AG09309 (cell line): ENCODE results near the gene OLFML1.
A peak's percentile ranks its signal among the peaks of the same experiment; 100 is the strongest.

Source experiments
- DNase-seq: peaks from one replicate; pipeline ENCODE4 v3.0.0-alpha.2; 2010; ENCODE audit warnings: low read depth
- H3K4me3 ChIP-seq: 2 replicates; pipeline ENCODE4 v1.5.1; 2011; ENCODE audit warnings: mild to moderate bottlenecking, low read depth, low read length, moderate library complexity; ENCODE audit not compliant: control insufficient read depth
- CTCF ChIP-seq: IDR thresholded peaks from 2 replicates; pipeline ENCODE4 v1.5.1; 2011; ENCODE audit warnings: mild to moderate bottlenecking, low read depth, low read length, inconsistent platforms; ENCODE audit not compliant: insufficient read depth, control insufficient read depth; ENCODE audit errors: missing control alignments

The OLFML1 gene

GRCh38 chr11:7451520-7451919, 33.8 kb upstream of the OLFML1 start:
- no peak overlapping the region for H3K4me3 ChIP-seq
- DNase-seq = no peak
- TF ChIP-seq CTCF = no peak

- no peak overlapping the region for H3K4me3 ChIP-seq
- no peak for TF ChIP-seq CTCF
- no peak for DNase-seq
Measured at GRCh38 chr11:7451952-7452494, 33.3 kb upstream of the OLFML1 start.

GRCh38 chr11:7454854-7455253, 30.5 kb upstream of the OLFML1 start:
- DNase-seq = no peak
- no peak overlapping the region for H3K4me3 ChIP-seq
- no peak for TF ChIP-seq CTCF

GRCh38 chr11:7457211-7457610, 28.1 kb upstream of the OLFML1 start:
- no peak overlapping the region for H3K4me3 ChIP-seq
- TF ChIP-seq CTCF = no peak
- DNase-seq = peak; percentile 76

- TF ChIP-seq CTCF = no peak
- DNase-seq = no peak
- no peak overlapping the region for H3K4me3 ChIP-seq
Measured at GRCh38 chr11:7462706-7463105, 22.6 kb upstream of the OLFML1 start.

GRCh38 chr11:7467652-7468051, 17.7 kb upstream of the OLFML1 start:
- DNase-seq = no peak
- TF ChIP-seq CTCF = no peak
- H3K4me3 ChIP-seq = no peak overlapping the region
